ENCODE data around the gene MAX. TPM values are rescaled to one million over a fixed set of nuclear protein-coding genes. Genes with fewer than 3 reads are reported as not detected.
A peak's percentile ranks its signal among the peaks of the same experiment; 100 is the strongest.

MAX gene
- total and polyA plus RNA-seq, 9 of the 15 experiments (the other 6 are each of a cell fraction or from before 2014, with no cell fraction given) = 15.4 to 96.5 (median 51.6) TPM

DNA sequence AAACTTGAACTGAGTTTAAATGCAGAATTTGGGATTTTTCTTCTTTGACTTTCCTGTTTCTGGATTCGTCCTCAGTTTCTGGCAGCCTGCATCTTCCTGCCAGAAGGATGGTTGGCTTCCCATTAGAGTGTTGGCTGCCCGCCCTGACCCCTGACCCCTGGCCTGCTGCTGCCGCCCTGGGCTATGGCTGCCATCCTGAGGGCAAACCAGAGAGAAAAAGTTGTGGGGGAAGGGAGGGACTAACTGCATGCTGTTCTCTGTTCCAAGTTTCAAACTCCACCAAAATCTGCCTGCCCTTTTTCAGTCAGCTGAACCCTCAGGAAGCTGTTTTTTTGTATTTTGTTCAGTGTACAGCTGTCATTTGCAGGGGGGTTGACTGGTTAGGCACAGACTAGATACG is 67.3 kb downstream of the MAX start:
- WGBS (ENCODE audit: insufficient coverage, low coverage, missing lambda C conversion rate) = 63% methylated on average over 2 of the region's 4 CpGs
- no TSS peak for BruUV-seq (replicated peaks)
- ChIA-PET POLR2A (interaction anchor here (0.6 to 2.8 kb wide), 4 partner anchors 10 to 161 kb away, joined by 3 to 10 read pairs (median 3); no protein-coding TSS in a partner anchor), CTCF (ENCODE audit: low intra/inter-chr PET ratio) (no interaction called here)
- no peak overlapping the region for H3K27ac ChIP-seq (ENCODE audit: extremely low read depth, low read depth, low read length)
- H3K4me3 ChIP-seq = no peak overlapping the region
- H3K9ac ChIP-seq (ENCODE audit: insufficient read depth in 1 of 2, low read depth in 2 of 2, low read length in 2 of 2) = peak overlapping the region in 1 of 2 experiments; percentile 28; a peak in 1 of 4 replicates
- intact Hi-C loops (cut with micrococcal nuclease) (no loop called here), in situ Hi-C loops (cut with MboI) (no loop called here)
- H3K4me2 ChIP-seq (ENCODE audit: insufficient read depth, low read length) = no peak overlapping the region
- no peak for DNase-seq (ENCODE audit: extremely low read depth in 1 of 4, low spot score in 3 of 4)
- no peaks in the 10 kb centered on the region for H4K20me1 ChIP-seq (replicated peaks; ENCODE audit: control insufficient read depth, insufficient read depth, low read length)
- H2AFZ ChIP-seq (ENCODE audit: low read depth, low read length) = no peak overlapping the region
- peaks cover 17% of the 10 kb centered on the region; the same call in 1 of the 3 replicates for H3K36me3 ChIP-seq (ENCODE audit: control insufficient read depth, insufficient read depth, low read length)
- no peaks in the 10 kb centered on the region; a peak in 1 of 5 replicates for H3K4me1 ChIP-seq (replicated peaks in 1 of 2; ENCODE audit: control insufficient read depth in 2 of 2, insufficient read depth in 2 of 2, low read length in 2 of 2)
- no peaks in the 10 kb centered on the region for H3K27me3 ChIP-seq (ENCODE audit: control insufficient read depth in 2 of 2, insufficient read depth in 2 of 2, low read length in 2 of 2)
- no peaks in the 10 kb centered on the region for H3K9me3 ChIP-seq (replicated peaks; ENCODE audit: control insufficient read depth, insufficient read depth, low read depth, low read length)
- ATAC-seq = no peak
- FAIRE-seq = no peak
- TF ChIP-seq SRF (CRISPR knock-in tag; IDR thresholded peaks at IDR 0.05) (no peak), U2AF1 (optimal IDR thresholded peaks at IDR 0.05; ENCODE audit: low read depth, low read length) (no peak), ZNF76 (CRISPR knock-in tag; IDR thresholded peaks at IDR 0.05; ENCODE audit: borderline replicate concordance) (no peak), ZNF140 (CRISPR knock-in tag; IDR thresholded peaks at IDR 0.05) (no peak), FOXM1 (IDR thresholded peaks at IDR 0.05; ENCODE audit: low read depth) (no peak), FOXM1 (CRISPR knock-in tag; IDR thresholded peaks at IDR 0.05; ENCODE audit: low read depth) (no peak), NR2C2 (CRISPR knock-in tag; IDR thresholded peaks at IDR 0.05) (no peak), NR2C2 (tag; IDR thresholded peaks at IDR 0.05) (0 out of 2 replicates have a peak, but pooled peaks have one; percentile 27), ZNF23 (CRISPR knock-in tag; IDR thresholded peaks at IDR 0.05) (no peak), NR2C1 (IDR thresholded peaks at IDR 0.05) (no peak; the same call in 1 of the 2 replicates), NR2C1 (tag; IDR thresholded peaks at IDR 0.05) (0 out of 2 replicates have a peak, but pooled peaks have one; percentile 18), SNIP1 (IDR thresholded peaks at IDR 0.05; ENCODE audit: low read depth) (no peak)
- no peaks in the 10 kb centered on the region for H3K9me1 ChIP-seq (ENCODE audit: control insufficient read depth, insufficient read depth, low read length)
- H3K79me2 ChIP-seq (ENCODE audit: control insufficient read depth, insufficient read depth, low read length) = no peaks in the 10 kb centered on the region

Data from K562 (cell line).